Neural cell (in vitro differentiated cells): ENCODE results near the gene CTF1. TPM values are rescaled to one million over a fixed set of nuclear protein-coding genes. Genes with fewer than 3 reads are reported as not detected.

Experiments
- H2AFZ ChIP-seq: fragments of 200-600, 300-800 bp; sonication (generic), shearing (Covaris generic); 2 replicates; pipeline ENCODE4 v1.6.0; 2014; ENCODE audit warnings: low read depth, mild to moderate bottlenecking, antibody characterized with exemption, low read length, moderate library complexity
- H3F3A ChIP-seq: fragments of 200-600 bp; shearing (Covaris generic); 2 replicates; pipeline ENCODE4 v1.6.1; 2016; ENCODE audit warnings: mild to moderate bottlenecking, moderate library complexity, mixed read lengths, antibody characterized with exemption, low read length; ENCODE audit not compliant: insufficient read depth, poor library complexity, severe bottlenecking
- H3K27ac ChIP-seq: fragments of 200-600, 300-800 bp; sonication (generic), shearing (Covaris generic); 2 replicates; pipeline ENCODE4 v1.5.1; 2014; ENCODE audit warnings: mild to moderate bottlenecking, low read length, moderate library complexity
- H3K27me3 ChIP-seq: fragments of 300-800, 200-600 bp; sonication (generic), shearing (Covaris generic); 2 replicates; pipeline ENCODE4 v1.6.0; 2014; ENCODE audit warnings: mild to moderate bottlenecking, low read depth, low read length, moderate library complexity; ENCODE audit not compliant: insufficient read depth
- H3K36me3 ChIP-seq: fragments of 300-800, 200-600 bp; sonication (generic), shearing (Covaris generic); 2 replicates; pipeline ENCODE4 v1.5.1; 2014; ENCODE audit warnings: mild to moderate bottlenecking, antibody characterized with exemption, low read length, moderate library complexity; ENCODE audit not compliant: insufficient read depth
- H3K4me2 ChIP-seq: fragments of 300-800, 200-600 bp; sonication (generic), shearing (Covaris generic); 2 replicates; pipeline ENCODE4 v1.6.0; 2014; ENCODE audit warnings: mild to moderate bottlenecking, low read length
- H3K4me3 ChIP-seq: fragments of 300-800, 200-600 bp; sonication (generic), shearing (Covaris generic); 2 replicates; pipeline ENCODE4 v1.5.1; 2014; ENCODE audit warnings: mild to moderate bottlenecking, low read length, moderate library complexity
- H3K79me2 ChIP-seq: fragments of 200-600 bp; shearing (Covaris generic); replicated peaks from 2 replicates; pipeline ENCODE4 v1.6.0; 2014; ENCODE audit warnings: mild to moderate bottlenecking, low read length, moderate library complexity; ENCODE audit not compliant: insufficient read depth
- H3K9ac ChIP-seq: fragments of 300-800, 200-600 bp; sonication (generic), shearing (Covaris generic); 2 replicates; pipeline ENCODE4 v1.6.1; 2016; ENCODE audit warnings: mild to moderate bottlenecking, low read length, mixed read lengths
- H3K9me2 ChIP-seq: fragments of 200-600 bp; shearing (Covaris generic); 2 replicates; pipeline ENCODE4 v1.6.1; 2016; ENCODE audit warnings: mild to moderate bottlenecking, low read length, mixed read lengths; ENCODE audit not compliant: insufficient read depth
- H3K9me3 ChIP-seq: fragments of 200-600, 300-800 bp; sonication (generic), shearing (Covaris generic); 2 replicates; pipeline ENCODE4 v1.6.1; 2016; ENCODE audit warnings: mild to moderate bottlenecking, mixed run types, low read length, moderate library complexity, mixed read lengths
- H4K20me1 ChIP-seq: fragments of 200-600 bp; shearing (Covaris generic); 2 replicates; pipeline ENCODE4 v1.6.1; 2016; ENCODE audit warnings: mild to moderate bottlenecking, mixed run types; ENCODE audit not compliant: insufficient read depth
- EP300 ChIP-seq: fragments of 450-650 bp; conservative IDR thresholded peaks from 2 replicates; pipeline ENCODE4 v1.6.1; 2014; ENCODE audit warnings: antibody characterized with exemption, mild to moderate bottlenecking, moderate library complexity; ENCODE audit not compliant: poor library complexity, severe bottlenecking
- EZH2 ChIP-seq: fragments of 200-600, 300-800 bp; shearing (Covaris generic), sonication (generic); IDR thresholded peaks from 2 replicates; pipeline ENCODE4 v1.6.1; 2014; ENCODE audit warnings: antibody characterized with exemption, low read length, borderline replicate concordance, mild to moderate bottlenecking; ENCODE audit not compliant: insufficient read depth, poor library complexity, severe bottlenecking
- MXI1 ChIP-seq: fragments of 450-650 bp; conservative IDR thresholded peaks from 2 replicates; pipeline ENCODE4 v1.6.1; 2014; ENCODE audit warnings: antibody characterized with exemption, mild to moderate bottlenecking; ENCODE audit not compliant: poor library complexity, severe bottlenecking
- POLR2AphosphoS5 ChIP-seq: IDR thresholded peaks from 2 replicates; pipeline ENCODE4 v1.6.1; 2012
- RAD21 ChIP-seq: fragments of 450-650 bp; conservative IDR thresholded peaks from 2 replicates; pipeline ENCODE4 v1.6.1; 2014; ENCODE audit warnings: antibody characterized with exemption, mild to moderate bottlenecking, moderate library complexity
- SMC3 ChIP-seq: fragments of 450-650 bp; conservative IDR thresholded peaks from 2 replicates; pipeline ENCODE4 v1.6.1; 2014; ENCODE audit warnings: antibody characterized with exemption, mild to moderate bottlenecking, moderate library complexity; ENCODE audit not compliant: poor library complexity
- TAF1 ChIP-seq: IDR thresholded peaks from 2 replicates; pipeline ENCODE4 v1.6.1; 2012; ENCODE audit warnings: low read depth
- polyA plus RNA-seq: library from polyadenylated mRNA; depleted of rRNA; stranded (reverse); fragments of >200 nt; gene quantifications from 2 replicates; pipeline ENCODE4 v1.2.3, GENCODE V29; 2014
- TF ChIP-seq, protein P1 (sequence below): fragments of 450-650 bp; IDR thresholded peaks from 2 replicates; pipeline ENCODE4 v1.5.1; 2014; ENCODE audit warnings: antibody characterized with exemption, mild to moderate bottlenecking, moderate library complexity; ENCODE audit not compliant: poor library complexity, severe bottlenecking
- TF ChIP-seq, protein P2 (sequence below): IDR thresholded peaks from 2 replicates; pipeline ENCODE4 v1.6.1; 2012; ENCODE audit warnings: borderline replicate concordance

The CTF1 gene
- polyA plus RNA-seq, 1 donor from 2014 or later, result not detected

DNA sequence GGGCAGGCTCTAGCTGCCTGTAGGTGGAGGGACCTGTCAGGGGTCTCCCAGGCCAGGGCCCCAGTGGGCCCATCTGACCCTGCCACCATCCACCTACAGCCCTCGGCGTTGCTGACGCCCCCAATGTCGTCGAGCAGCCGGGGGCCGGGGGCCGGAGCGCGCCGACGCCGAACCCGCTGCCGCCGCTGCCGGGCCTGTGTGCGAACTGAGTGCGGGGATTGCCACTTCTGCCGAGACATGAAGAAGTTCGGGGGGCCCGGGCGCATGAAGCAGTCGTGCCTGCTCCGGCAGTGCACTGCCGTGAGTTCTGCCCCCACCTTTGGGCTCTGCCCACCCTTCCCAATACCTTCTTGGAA lies 29.2 kb downstream of the CTF1 start (continued):
- TF ChIP-seq MXI1, result no peak

DNA sequence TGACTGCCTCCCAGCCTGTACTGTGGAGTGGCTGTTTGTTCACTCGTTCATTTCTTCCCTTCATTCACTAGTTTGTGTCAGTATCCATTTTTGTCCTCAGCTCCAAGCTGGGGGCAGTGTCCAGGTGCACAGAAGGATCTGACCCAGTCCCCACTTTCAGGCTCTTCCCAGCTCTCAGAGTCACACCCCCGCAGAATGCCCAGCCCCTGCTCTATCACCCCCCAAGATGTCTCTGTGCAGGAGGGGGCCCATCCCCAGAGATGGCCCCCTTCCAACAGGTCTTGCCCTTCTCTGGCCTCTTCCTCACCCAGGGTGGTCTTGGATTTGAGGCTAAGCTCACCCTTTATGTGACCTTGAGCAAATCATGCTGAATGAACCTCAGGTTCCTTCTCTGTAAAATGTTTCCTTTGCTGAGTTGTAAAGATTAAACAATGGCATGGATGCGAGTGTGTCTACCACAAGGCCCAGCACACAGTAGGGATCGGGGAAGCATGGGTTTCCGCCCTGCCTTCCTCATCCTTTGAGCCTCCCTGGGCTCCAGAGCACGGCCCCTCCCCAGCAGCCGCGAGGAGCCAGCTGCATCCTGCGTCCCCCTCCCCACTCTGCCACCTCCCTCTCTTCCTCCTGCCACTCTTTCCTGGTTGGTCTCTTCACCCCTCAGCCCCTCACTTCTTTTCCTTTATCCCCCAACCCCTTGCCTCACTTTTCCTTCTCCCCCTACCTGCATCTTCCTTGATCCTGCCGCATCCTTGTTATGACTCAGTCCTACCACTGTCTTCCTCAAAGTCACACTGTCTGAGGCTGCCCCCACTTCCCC lies 29.8 kb downstream of the CTF1 start:
- no peak overlapping the region for H3K4me2 ChIP-seq
- no peaks in the 10 kb centered on the region for H3K9me2 ChIP-seq
- H3K79me2 ChIP-seq, result peaks cover 11% of the 10 kb centered on the region
- H3K27ac ChIP-seq, result no peak overlapping the region
- no peak overlapping the region for H2AFZ ChIP-seq
- H3F3A ChIP-seq, result no peaks in the 10 kb centered on the region
- no peaks in the 10 kb centered on the region for H3K9me3 ChIP-seq
- no peaks in the 10 kb centered on the region for H4K20me1 ChIP-seq
- no peaks in the 10 kb centered on the region for H3K36me3 ChIP-seq
- H3K4me3 ChIP-seq, result peak overlapping the region; percentile 87
- no peak overlapping the region for H3K9ac ChIP-seq
- TF ChIP-seq, protein P1, sequence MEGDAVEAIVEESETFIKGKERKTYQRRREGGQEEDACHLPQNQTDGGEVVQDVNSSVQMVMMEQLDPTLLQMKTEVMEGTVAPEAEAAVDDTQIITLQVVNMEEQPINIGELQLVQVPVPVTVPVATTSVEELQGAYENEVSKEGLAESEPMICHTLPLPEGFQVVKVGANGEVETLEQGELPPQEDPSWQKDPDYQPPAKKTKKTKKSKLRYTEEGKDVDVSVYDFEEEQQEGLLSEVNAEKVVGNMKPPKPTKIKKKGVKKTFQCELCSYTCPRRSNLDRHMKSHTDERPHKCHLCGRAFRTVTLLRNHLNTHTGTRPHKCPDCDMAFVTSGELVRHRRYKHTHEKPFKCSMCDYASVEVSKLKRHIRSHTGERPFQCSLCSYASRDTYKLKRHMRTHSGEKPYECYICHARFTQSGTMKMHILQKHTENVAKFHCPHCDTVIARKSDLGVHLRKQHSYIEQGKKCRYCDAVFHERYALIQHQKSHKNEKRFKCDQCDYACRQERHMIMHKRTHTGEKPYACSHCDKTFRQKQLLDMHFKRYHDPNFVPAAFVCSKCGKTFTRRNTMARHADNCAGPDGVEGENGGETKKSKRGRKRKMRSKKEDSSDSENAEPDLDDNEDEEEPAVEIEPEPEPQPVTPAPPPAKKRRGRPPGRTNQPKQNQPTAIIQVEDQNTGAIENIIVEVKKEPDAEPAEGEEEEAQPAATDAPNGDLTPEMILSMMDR, result no peak
- H3K27me3 ChIP-seq, result no peaks in the 10 kb centered on the region

DNA sequence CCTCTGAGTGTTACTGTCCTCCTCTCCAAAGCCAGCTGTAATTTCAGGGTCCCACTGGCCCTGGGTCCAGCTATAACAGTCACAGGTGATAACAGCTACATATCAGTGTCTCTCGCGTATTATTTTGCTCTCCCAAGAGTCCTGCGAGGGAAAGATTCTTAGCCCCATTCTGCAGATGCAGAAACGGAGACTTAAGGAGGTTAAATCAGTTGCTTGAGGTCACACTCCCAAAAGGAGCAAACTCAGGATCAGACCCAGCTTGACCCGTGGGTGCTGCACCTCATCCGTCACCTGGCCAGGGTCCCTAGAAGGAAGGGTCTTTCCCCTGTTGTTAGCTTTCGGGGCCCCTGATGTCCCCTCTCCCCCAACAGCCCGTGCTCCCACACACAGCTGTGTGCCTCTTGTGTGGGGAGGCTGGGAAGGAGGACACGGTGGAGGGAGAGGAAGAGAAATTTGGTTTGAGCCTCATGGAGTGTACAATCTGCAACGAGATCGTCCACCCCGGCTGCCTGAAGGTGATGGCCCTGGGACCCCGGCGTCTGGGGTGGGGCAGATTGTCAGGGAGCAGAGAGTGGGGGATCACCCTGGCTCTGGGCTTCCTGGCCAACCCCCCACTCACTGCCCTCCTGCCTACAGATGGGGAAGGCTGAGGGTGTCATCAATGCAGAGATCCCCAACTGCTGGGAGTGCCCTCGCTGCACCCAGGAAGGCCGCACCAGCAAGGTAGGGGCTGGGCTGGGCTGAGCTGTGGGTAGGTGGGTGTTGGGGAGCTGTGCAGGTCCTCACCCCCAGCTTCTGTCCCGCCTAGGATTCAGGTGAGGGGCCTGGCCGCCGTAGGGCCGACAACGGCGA lies 30.7 kb downstream of the CTF1 start:
- H3K9ac ChIP-seq, result peak overlapping the region; percentile 35
- no peaks in the 10 kb centered on the region for H3K9me2 ChIP-seq
- peak overlapping the region; percentile 42 for H3K27ac ChIP-seq
- H3K27me3 ChIP-seq, result no peaks in the 10 kb centered on the region
- H3K4me2 ChIP-seq, result no peak overlapping the region
- H3K79me2 ChIP-seq, result peaks cover 11% of the 10 kb centered on the region
- no peaks in the 10 kb centered on the region for H4K20me1 ChIP-seq
- no peaks in the 10 kb centered on the region for H3F3A ChIP-seq
- TF ChIP-seq, protein P2, sequence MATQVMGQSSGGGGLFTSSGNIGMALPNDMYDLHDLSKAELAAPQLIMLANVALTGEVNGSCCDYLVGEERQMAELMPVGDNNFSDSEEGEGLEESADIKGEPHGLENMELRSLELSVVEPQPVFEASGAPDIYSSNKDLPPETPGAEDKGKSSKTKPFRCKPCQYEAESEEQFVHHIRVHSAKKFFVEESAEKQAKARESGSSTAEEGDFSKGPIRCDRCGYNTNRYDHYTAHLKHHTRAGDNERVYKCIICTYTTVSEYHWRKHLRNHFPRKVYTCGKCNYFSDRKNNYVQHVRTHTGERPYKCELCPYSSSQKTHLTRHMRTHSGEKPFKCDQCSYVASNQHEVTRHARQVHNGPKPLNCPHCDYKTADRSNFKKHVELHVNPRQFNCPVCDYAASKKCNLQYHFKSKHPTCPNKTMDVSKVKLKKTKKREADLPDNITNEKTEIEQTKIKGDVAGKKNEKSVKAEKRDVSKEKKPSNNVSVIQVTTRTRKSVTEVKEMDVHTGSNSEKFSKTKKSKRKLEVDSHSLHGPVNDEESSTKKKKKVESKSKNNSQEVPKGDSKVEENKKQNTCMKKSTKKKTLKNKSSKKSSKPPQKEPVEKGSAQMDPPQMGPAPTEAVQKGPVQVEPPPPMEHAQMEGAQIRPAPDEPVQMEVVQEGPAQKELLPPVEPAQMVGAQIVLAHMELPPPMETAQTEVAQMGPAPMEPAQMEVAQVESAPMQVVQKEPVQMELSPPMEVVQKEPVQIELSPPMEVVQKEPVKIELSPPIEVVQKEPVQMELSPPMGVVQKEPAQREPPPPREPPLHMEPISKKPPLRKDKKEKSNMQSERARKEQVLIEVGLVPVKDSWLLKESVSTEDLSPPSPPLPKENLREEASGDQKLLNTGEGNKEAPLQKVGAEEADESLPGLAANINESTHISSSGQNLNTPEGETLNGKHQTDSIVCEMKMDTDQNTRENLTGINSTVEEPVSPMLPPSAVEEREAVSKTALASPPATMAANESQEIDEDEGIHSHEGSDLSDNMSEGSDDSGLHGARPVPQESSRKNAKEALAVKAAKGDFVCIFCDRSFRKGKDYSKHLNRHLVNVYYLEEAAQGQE, result no peak
- TF ChIP-seq RAD21 (no peak), TAF1 (no peak), POLR2AphosphoS5 (no peak), EP300 (no peak), MXI1 (no peak), SMC3 (no peak), EZH2 (no peak)
- TF ChIP-seq, protein P1, result no peak
- H2AFZ ChIP-seq, result no peak overlapping the region
- H3K36me3 ChIP-seq, result no peaks in the 10 kb centered on the region
- H3K9me3 ChIP-seq, result no peaks in the 10 kb centered on the region
- H3K4me3 ChIP-seq, result peak overlapping the region; percentile 87
